ENCODE data around the gene PTGER4.

DNA sequence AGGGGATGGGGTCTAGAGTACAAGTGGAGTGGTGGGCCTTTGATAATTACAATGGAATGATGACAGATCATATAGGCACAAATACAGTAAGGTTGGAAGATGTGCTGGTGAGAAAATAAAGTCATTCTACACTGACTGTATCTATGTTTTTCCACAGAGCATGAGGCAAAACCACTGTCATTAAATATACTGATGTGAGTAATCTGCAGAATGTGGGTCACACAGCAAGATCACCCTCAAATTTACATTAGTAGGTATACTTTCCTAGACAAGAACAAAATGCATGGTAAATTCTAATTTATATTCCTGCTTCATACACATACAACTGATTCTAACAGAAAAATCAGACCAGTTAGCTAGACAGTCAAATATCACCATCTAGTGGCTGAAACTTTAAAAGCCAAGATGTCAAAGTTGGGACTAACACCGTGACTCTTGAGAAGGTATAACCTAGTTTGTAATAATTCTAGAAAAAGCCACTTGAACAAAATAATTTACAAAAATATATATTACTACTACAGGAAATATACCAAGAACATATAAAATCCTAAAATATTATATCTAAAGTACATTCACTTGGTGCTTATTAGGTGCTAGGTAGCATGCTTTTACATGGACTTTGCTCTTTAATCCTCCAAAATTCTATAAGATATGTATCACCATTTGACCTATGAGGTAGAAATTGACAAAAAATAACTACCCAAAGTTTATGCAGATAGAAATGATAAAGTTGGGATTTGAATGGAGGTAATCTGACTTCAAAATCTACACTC, 56.6 kb downstream of the PTGER4 start:
- TF ChIP-seq, protein P1, sequence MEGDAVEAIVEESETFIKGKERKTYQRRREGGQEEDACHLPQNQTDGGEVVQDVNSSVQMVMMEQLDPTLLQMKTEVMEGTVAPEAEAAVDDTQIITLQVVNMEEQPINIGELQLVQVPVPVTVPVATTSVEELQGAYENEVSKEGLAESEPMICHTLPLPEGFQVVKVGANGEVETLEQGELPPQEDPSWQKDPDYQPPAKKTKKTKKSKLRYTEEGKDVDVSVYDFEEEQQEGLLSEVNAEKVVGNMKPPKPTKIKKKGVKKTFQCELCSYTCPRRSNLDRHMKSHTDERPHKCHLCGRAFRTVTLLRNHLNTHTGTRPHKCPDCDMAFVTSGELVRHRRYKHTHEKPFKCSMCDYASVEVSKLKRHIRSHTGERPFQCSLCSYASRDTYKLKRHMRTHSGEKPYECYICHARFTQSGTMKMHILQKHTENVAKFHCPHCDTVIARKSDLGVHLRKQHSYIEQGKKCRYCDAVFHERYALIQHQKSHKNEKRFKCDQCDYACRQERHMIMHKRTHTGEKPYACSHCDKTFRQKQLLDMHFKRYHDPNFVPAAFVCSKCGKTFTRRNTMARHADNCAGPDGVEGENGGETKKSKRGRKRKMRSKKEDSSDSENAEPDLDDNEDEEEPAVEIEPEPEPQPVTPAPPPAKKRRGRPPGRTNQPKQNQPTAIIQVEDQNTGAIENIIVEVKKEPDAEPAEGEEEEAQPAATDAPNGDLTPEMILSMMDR (IDR thresholded peaks at IDR 0.05) = peak; percentile 56 to 88 (median 78)
- TF ChIP-seq POLR2A (IDR thresholded peaks at IDR 0.05) = no peak
